ENCODE results near the gene ISYNA1. TPM values are rescaled to one million over a fixed set of nuclear protein-coding genes. Genes with fewer than 3 reads are reported as not detected.

Gene ISYNA1
- total and polyA plus RNA-seq, 2 donors (not counting 1 experiment from before 2014, with no cell fraction given) = 22.6 to 28.3 TPM

- Mint-ChIP-seq H3K4me3 (peak overlapping the region; percentile 81), H3K27ac (peak overlapping the region; percentile 71), H3K9me3 (ENCODE audit: insufficient read depth) (no peaks in the 10 kb centered on the region), H3K4me1 (peaks cover 38% of the 10 kb centered on the region), H3K27me3 (no peaks in the 10 kb centered on the region)
- peak; percentile 15 for ATAC-seq (ENCODE audit: low read depth)
- Histone ChIP-seq H3K36me3 (replicated peaks in 1 of 2; ENCODE audit: control extremely low read depth in 1 of 2, control insufficient read depth in 1 of 2, extremely low read depth in 1 of 2, insufficient read depth in 2 of 2, low read length in 1 of 2) (no peaks in the 10 kb centered on the region), H3K27me3 (replicated peaks in 1 of 4; ENCODE audit: control extremely low read depth in 1 of 4, control insufficient read depth in 3 of 4, insufficient read depth in 4 of 4, low read length in 3 of 4) (no peaks in the 10 kb centered on the region), H3K4me2 (replicated peaks; ENCODE audit: low read depth, low read length, poor library complexity, severe bottlenecking) (peak overlapping the region; percentile 98), H3K9me3 (ENCODE audit: control extremely low read depth in 1 of 3, control insufficient read depth in 2 of 3, insufficient read depth in 1 of 3, low read length in 2 of 3) (no peaks in the 10 kb centered on the region), H3K79me2 (ENCODE audit: control insufficient read depth, insufficient read depth, low read length) (peaks cover 10% of the 10 kb centered on the region), H3K4me1 (ENCODE audit: control insufficient read depth in 2 of 2, insufficient read depth in 2 of 2, low read length in 2 of 2) (peaks cover 40 to 65% of the 10 kb centered on the region in 2 donors), H4K20me1 (ENCODE audit: control insufficient read depth, insufficient read depth, low read length, poor library complexity, severe bottlenecking) (peaks cover 32% of the 10 kb centered on the region), H2AFZ (ENCODE audit: insufficient read depth, low read depth, low read length, poor library complexity, severe bottlenecking) (peak overlapping the region; percentile 76), H3K4me3 (ENCODE audit: control extremely low read depth in 1 of 5, extremely low read depth in 1 of 5, insufficient read depth in 1 of 5, low read depth in 2 of 5, low read length in 4 of 5) (peak overlapping the region in 4 of 5 experiments; percentile 78 to 92 (median 86)), H3K9ac (ENCODE audit: low read length) (peak overlapping the region; percentile 84), H3K27ac (ENCODE audit: low read length in 2 of 2) (peak overlapping the region; percentile 57 to 79)
- 3% methylated on average over 43 of the region's 59 CpGs for WGBS (ENCODE audit: insufficient coverage)
- peak; percentile 85 for DNase-seq
- ChIA-PET CTCF (interaction anchor here (3.4 kb wide), 1 partner anchor 17 kb away, joined by 13 read pairs; no protein-coding TSS in a partner anchor), POLR2A (interaction anchor here (0.5 kb wide), 1 partner anchor 193 kb away, joined by 3 read pairs; no protein-coding TSS in a partner anchor)
- intact Hi-C loops (cut with micrococcal nuclease) = no loop called here
- TF ChIP-seq EZH2 (IDR thresholded peaks at IDR 0.05; ENCODE audit: borderline replicate concordance, insufficient read depth, low read depth, low read length, poor library complexity, severe bottlenecking) = no peak
Measured at GRCh38 chr19:18433015-18433691, 4.8 kb downstream of the ISYNA1 start.

GRCh38 chr19:18432275-18433014, 5.5 kb downstream of the ISYNA1 start:
- Histone ChIP-seq H3K79me2 (ENCODE audit: control insufficient read depth, insufficient read depth, low read length) (peaks cover 10% of the 10 kb centered on the region), H3K4me2 (replicated peaks; ENCODE audit: low read depth, low read length, poor library complexity, severe bottlenecking) (peak overlapping the region; percentile 98), H2AFZ (ENCODE audit: insufficient read depth, low read depth, low read length, poor library complexity, severe bottlenecking) (peak overlapping the region; percentile 76), H3K4me3 (ENCODE audit: control extremely low read depth in 1 of 5, extremely low read depth in 1 of 5, insufficient read depth in 1 of 5, low read depth in 2 of 5, low read length in 4 of 5) (peak overlapping the region in 4 of 5 experiments; percentile 78 to 92 (median 86)), H4K20me1 (ENCODE audit: control insufficient read depth, insufficient read depth, low read length, poor library complexity, severe bottlenecking) (peaks cover 33% of the 10 kb centered on the region), H3K9me3 (ENCODE audit: control extremely low read depth in 1 of 3, control insufficient read depth in 2 of 3, insufficient read depth in 1 of 3, low read length in 2 of 3) (no peaks in the 10 kb centered on the region), H3K9ac (ENCODE audit: low read length) (peak overlapping the region; percentile 84), H3K36me3 (replicated peaks in 1 of 2; ENCODE audit: control extremely low read depth in 1 of 2, control insufficient read depth in 1 of 2, extremely low read depth in 1 of 2, insufficient read depth in 2 of 2, low read length in 1 of 2) (no peaks in the 10 kb centered on the region), H3K27me3 (replicated peaks in 1 of 4; ENCODE audit: control extremely low read depth in 1 of 4, control insufficient read depth in 3 of 4, insufficient read depth in 4 of 4, low read length in 3 of 4) (no peaks in the 10 kb centered on the region), H3K4me1 (ENCODE audit: control insufficient read depth in 2 of 2, insufficient read depth in 2 of 2, low read length in 2 of 2) (peaks cover 40 to 60% of the 10 kb centered on the region in 2 donors), H3K27ac (ENCODE audit: low read length in 2 of 2) (peak overlapping the region; percentile 57 to 79)
- WGBS (ENCODE audit: insufficient coverage) = 83% methylated on average over 5 of the region's 13 CpGs
- DNase-seq (no peak), ATAC-seq (ENCODE audit: low read depth) (no peak)
- Mint-ChIP-seq H3K4me1 (peaks cover 38% of the 10 kb centered on the region), H3K27me3 (no peaks in the 10 kb centered on the region), H3K27ac (peak overlapping the region; percentile 71), H3K9me3 (ENCODE audit: insufficient read depth) (no peaks in the 10 kb centered on the region), H3K4me3 (peak overlapping the region; percentile 81)
- intact Hi-C loops (cut with micrococcal nuclease) = no loop called here
- TF ChIP-seq, protein P1, sequence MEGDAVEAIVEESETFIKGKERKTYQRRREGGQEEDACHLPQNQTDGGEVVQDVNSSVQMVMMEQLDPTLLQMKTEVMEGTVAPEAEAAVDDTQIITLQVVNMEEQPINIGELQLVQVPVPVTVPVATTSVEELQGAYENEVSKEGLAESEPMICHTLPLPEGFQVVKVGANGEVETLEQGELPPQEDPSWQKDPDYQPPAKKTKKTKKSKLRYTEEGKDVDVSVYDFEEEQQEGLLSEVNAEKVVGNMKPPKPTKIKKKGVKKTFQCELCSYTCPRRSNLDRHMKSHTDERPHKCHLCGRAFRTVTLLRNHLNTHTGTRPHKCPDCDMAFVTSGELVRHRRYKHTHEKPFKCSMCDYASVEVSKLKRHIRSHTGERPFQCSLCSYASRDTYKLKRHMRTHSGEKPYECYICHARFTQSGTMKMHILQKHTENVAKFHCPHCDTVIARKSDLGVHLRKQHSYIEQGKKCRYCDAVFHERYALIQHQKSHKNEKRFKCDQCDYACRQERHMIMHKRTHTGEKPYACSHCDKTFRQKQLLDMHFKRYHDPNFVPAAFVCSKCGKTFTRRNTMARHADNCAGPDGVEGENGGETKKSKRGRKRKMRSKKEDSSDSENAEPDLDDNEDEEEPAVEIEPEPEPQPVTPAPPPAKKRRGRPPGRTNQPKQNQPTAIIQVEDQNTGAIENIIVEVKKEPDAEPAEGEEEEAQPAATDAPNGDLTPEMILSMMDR (IDR thresholded peaks at IDR 0.05) = no peak
- TF ChIP-seq EZH2 (IDR thresholded peaks at IDR 0.05; ENCODE audit: borderline replicate concordance, insufficient read depth, low read depth, low read length, poor library complexity, severe bottlenecking) = no peak
- ChIA-PET CTCF (interaction anchor here (0.7 to 3.4 kb wide), 3 partner anchors 13 to 153 kb away, joined by 3 to 13 read pairs (median 4); partner anchors contain the start of gene SSBP4), POLR2A (interaction anchor here (0.5 to 1.0 kb wide), 2 partner anchors 11 to 192 kb away, joined by 3 read pairs; no protein-coding TSS in a partner anchor)
